Keratinocyte (primary cell): ENCODE results near the gene MPP1. TPM values are rescaled to one million over a fixed set of nuclear protein-coding genes. Genes with fewer than 3 reads are reported as not detected.

Experiments
- DNase-seq: peaks from one replicate; pipeline ENCODE4 v3.0.0-alpha.2; 2011; ENCODE audit warnings: low read depth, missing footprints, low spot score
- FAIRE-seq: peaks from 2 replicates; lab custom pipeline; 2011; peaks lifted over from hg19 to GRCh38; lab: Jason Lieb, UNC
- H2AFZ ChIP-seq: 2 replicates; pipeline ENCODE4 v1.6.0; 2012; ENCODE audit warnings: low read length, control low read depth, inconsistent platforms; ENCODE audit not compliant: control insufficient read depth
- H3K27ac ChIP-seq: 2 replicates; pipeline ENCODE4 v1.5.1; 2011; ENCODE audit warnings: low read length; ENCODE audit not compliant: control insufficient read depth, insufficient read depth
- H3K27me3 ChIP-seq: 3 replicates; pipeline ENCODE4 v1.6.0; 2011; ENCODE audit warnings: low read length; ENCODE audit not compliant: control insufficient read depth, insufficient read depth; ENCODE audit errors: extremely low read depth
- H3K36me3 ChIP-seq, 2 experiments: 2 replicates in 1 of 2; 3 replicates in 1 of 2; pipeline ENCODE4 v1.5.1; 2011; ENCODE audit warnings: low read length in 2 of 2, mild to moderate bottlenecking in 1 of 2; ENCODE audit not compliant: control insufficient read depth in 2 of 2, insufficient read depth in 2 of 2; ENCODE audit errors: extremely low read depth in 1 of 2
- H3K4me1 ChIP-seq: 3 replicates; pipeline ENCODE4 v1.5.1; 2011; ENCODE audit warnings: low read length; ENCODE audit not compliant: control insufficient read depth, insufficient read depth; ENCODE audit errors: extremely low read depth
- H3K4me2 ChIP-seq: 3 replicates; pipeline ENCODE4 v1.6.0; 2011; ENCODE audit warnings: low read depth, low read length; ENCODE audit not compliant: control insufficient read depth, insufficient read depth; ENCODE audit errors: extremely low read depth
- H3K4me3 ChIP-seq, 3 experiments: fragments of 200-600 bp in 1 of 3; sonication (generic) in 1 of 3; 2 replicates in 2 of 3; 3 replicates in 1 of 3; pipeline ENCODE4 v1.5.1; 2011 to 2016; ENCODE audit warnings: low read length in 3 of 3, mild to moderate bottlenecking in 3 of 3, control low read depth in 2 of 3, inconsistent platforms in 1 of 3, low read depth in 1 of 3, mixed read lengths in 1 of 3, mixed run types in 1 of 3, moderate library complexity in 1 of 3; ENCODE audit not compliant: control insufficient read depth in 2 of 3, insufficient read depth in 2 of 3; ENCODE audit errors: extremely low read depth in 1 of 3
- H3K79me2 ChIP-seq: 2 replicates; pipeline ENCODE4 v1.6.0; 2012; ENCODE audit warnings: low read length; ENCODE audit not compliant: control insufficient read depth, insufficient read depth
- H3K9ac ChIP-seq: 3 replicates; pipeline ENCODE4 v1.6.0; 2011; ENCODE audit warnings: low read length; ENCODE audit not compliant: control insufficient read depth, insufficient read depth; ENCODE audit errors: extremely low read depth
- H3K9me1 ChIP-seq: 3 replicates; pipeline ENCODE4 v1.6.0; 2011; ENCODE audit warnings: low read length; ENCODE audit not compliant: control insufficient read depth, insufficient read depth; ENCODE audit errors: extremely low read depth
- H3K9me3 ChIP-seq: 2 replicates; pipeline ENCODE4 v1.5.1; 2012; ENCODE audit warnings: low read depth, low read length; ENCODE audit not compliant: control insufficient read depth
- H4K20me1 ChIP-seq: 3 replicates; pipeline ENCODE4 v1.6.0; 2011; ENCODE audit warnings: low read length; ENCODE audit not compliant: control insufficient read depth, insufficient read depth; ENCODE audit errors: extremely low read depth
- EZH2 ChIP-seq: IDR thresholded peaks from one replicate; pipeline ENCODE4 v1.6.1; 2012; ENCODE audit warnings: inconsistent platforms, mild to moderate bottlenecking, low read length, moderate library complexity
- dilution Hi-C: fragments of 300-500 bp; cut with MboI; formaldehyde crosslinking; loops from one replicate; pipeline ENCODE4 v1.7.0; 2020; ENCODE audit warnings: low sequenced_read_pairs; ENCODE audit not compliant: extremely low pct_ligation_motif_present
- polyA plus RNA-seq, 5 experiments: library from polyadenylated mRNA; depleted of rRNA in 3 of 5; stranded (reverse) in 3 of 5; stranded (forward) in 1 of 5; unstranded in 1 of 5; fragments of >200 nt; gene quantifications; 1 replicate in 1 of 5; 2 replicates in 3 of 5; 3 replicates in 1 of 5; pipeline versions ENCODE4 v1.2.1 to v1.2.3, GENCODE V29; 2011 to 2012; ENCODE audit warnings: missing spikeins in 2 of 5, low read depth in 1 of 5, low replicate concordance in 1 of 5
- TF ChIP-seq, protein P1 (sequence below), 3 experiments: IDR thresholded peaks in 1 of 3; conservative IDR thresholded peaks in 1 of 3; optimal IDR thresholded peaks in 1 of 3; 2 replicates in 2 of 3; 3 replicates in 1 of 3; pipeline versions ENCODE3 to v1.5.1; 2011; ENCODE audit warnings: low read length in 3 of 3, mild to moderate bottlenecking in 3 of 3, moderate library complexity in 2 of 3, control low read depth in 1 of 3, inconsistent platforms in 1 of 3; ENCODE audit not compliant: insufficient read depth in 2 of 3; ENCODE audit errors: extremely low read depth in 1 of 3

MPP1 gene
- polyA plus RNA-seq, 1 donor (not counting 4 experiments of a cell fraction or from before 2014, with no cell fraction given) = 4.9 TPM

DNA sequence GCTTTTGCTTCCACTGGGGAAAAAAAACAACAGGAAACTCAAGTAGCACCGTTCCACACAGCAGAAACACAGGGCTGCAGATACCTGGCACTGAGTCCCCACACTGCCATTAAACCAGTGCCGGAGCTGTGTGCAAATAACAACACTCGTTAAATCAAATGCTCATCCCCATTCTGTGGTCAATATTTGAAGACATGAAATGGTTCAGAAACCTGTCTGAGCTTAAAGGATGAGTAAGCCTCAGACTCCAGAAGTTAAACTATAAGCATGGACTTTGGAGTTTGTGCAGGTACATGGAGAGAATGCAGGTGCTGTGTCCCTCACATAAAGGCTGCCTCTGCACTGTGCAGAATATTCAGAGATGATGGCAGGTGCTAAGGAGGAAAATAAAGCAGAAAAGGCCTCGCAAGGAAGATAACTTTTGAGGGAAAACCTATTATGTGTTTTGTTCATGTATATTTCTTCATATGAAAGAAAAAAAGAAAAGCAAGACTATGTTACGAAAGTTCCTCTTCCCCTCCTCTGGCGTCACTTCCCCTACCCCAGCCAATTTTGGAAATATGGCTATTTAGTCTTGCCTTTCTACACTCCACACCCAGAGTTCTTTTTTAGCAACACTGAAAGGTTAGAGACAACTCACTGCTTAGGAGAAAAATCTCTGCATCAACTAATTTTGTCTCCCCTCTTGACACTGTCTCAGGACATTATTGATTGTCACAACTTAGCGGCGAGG is 4.6 kb downstream of the MPP1 start:
- Histone ChIP-seq H3K27ac (no peak overlapping the region), H3K9me1 (no peaks in the 10 kb centered on the region), H3K4me1 (peaks cover 4% of the 10 kb centered on the region), H3K4me2 (no peak overlapping the region), H3K27me3 (no peaks in the 10 kb centered on the region), H4K20me1 (no peaks in the 10 kb centered on the region), H3K36me3 (no peaks in the 10 kb centered on the region), H3K9me3 (no peaks in the 10 kb centered on the region), H3K79me2 (no peaks in the 10 kb centered on the region), H3K9ac (no peak overlapping the region), H2AFZ (no peak overlapping the region), H3K4me3 (no peak overlapping the region)
- no peak for DNase-seq
- no peak for FAIRE-seq
- TF ChIP-seq, protein P1, sequence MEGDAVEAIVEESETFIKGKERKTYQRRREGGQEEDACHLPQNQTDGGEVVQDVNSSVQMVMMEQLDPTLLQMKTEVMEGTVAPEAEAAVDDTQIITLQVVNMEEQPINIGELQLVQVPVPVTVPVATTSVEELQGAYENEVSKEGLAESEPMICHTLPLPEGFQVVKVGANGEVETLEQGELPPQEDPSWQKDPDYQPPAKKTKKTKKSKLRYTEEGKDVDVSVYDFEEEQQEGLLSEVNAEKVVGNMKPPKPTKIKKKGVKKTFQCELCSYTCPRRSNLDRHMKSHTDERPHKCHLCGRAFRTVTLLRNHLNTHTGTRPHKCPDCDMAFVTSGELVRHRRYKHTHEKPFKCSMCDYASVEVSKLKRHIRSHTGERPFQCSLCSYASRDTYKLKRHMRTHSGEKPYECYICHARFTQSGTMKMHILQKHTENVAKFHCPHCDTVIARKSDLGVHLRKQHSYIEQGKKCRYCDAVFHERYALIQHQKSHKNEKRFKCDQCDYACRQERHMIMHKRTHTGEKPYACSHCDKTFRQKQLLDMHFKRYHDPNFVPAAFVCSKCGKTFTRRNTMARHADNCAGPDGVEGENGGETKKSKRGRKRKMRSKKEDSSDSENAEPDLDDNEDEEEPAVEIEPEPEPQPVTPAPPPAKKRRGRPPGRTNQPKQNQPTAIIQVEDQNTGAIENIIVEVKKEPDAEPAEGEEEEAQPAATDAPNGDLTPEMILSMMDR (optimal IDR thresholded peaks at IDR 0.05 in 1 of 3, IDR thresholded peaks at IDR 0.05 in 1 of 3, conservative IDR thresholded peaks at IDR 0.05 in 1 of 3; ENCODE audit: extremely low read depth in 1 of 3, insufficient read depth in 2 of 3, low read length in 3 of 3) = no peak
- no peak for TF ChIP-seq EZH2
- dilution Hi-C loops = no loop called here

GRCh38 chrX:154799556-154800348 is 5.5 kb downstream of the MPP1 start:
- H3K27ac ChIP-seq = no peak overlapping the region

More at GRCh38 chrX:154799556-154800348, 5.5 kb downstream of the MPP1 start:
- FAIRE-seq (no peak), DNase-seq (no peak)
- Histone ChIP-seq H3K9me3 (no peaks in the 10 kb centered on the region), H4K20me1 (no peaks in the 10 kb centered on the region), H3K4me3 (no peak overlapping the region), H3K79me2 (no peaks in the 10 kb centered on the region), H3K27me3 (no peaks in the 10 kb centered on the region), H3K9me1 (no peaks in the 10 kb centered on the region), H2AFZ (no peak overlapping the region), H3K4me2 (no peak overlapping the region), H3K4me1 (peaks cover 1% of the 10 kb centered on the region), H3K9ac (no peak overlapping the region), H3K36me3 (no peaks in the 10 kb centered on the region)
- dilution Hi-C loops = no loop called here
- TF ChIP-seq, protein P1 (optimal IDR thresholded peaks at IDR 0.05 in 1 of 3, IDR thresholded peaks at IDR 0.05 in 1 of 3, conservative IDR thresholded peaks at IDR 0.05 in 1 of 3; ENCODE audit: extremely low read depth in 1 of 3, insufficient read depth in 2 of 3, low read length in 3 of 3) = no peak
- TF ChIP-seq EZH2 = no peak
